ENCODE data around the gene NTN1.

- TF ChIP-seq CTCF (conservative IDR thresholded peaks at IDR 0.05): no peak
- no peak for TF ChIP-seq EZH2 (IDR thresholded peaks at IDR 0.05; ENCODE audit: low read depth)
Observed at GRCh38 chr17:9241774-9242496, 220.6 kb downstream of the NTN1 start.

All from PC-9 (cell line).